PC-9 (cell line): ENCODE results near the gene SCRN2. TPM values are rescaled to one million over a fixed set of nuclear protein-coding genes. Genes with fewer than 3 reads are reported as not detected.

Experiments used
- BruUV-seq: library from RNA; stranded (reverse); fragments of 400-500 nt; replicated peaks from 2 replicates; lab custom pipeline; 2021; lab: Mats Ljungman, UMichigan
- CTCF ChIA-PET: fragments of 300-600 bp; sonication (Branson Sonifier 250); formaldehyde crosslinking; loops from one replicate; lab custom pipeline; 2022; ENCODE audit warnings: antibody characterized with exemption; lab: Charles Lee
- POLR2A ChIA-PET: fragments of 300-600 bp; sonication (Branson Sonifier 250); formaldehyde crosslinking; loops from one replicate; lab custom pipeline; 2022; ENCODE audit warnings: antibody characterized with exemption; ENCODE audit not compliant: unreplicated experiment; lab: Charles Lee
- DNase-seq, 2 experiments: peaks; one replicate each; pipeline versions ENCODE4 v3.0.0 to v3.0.0-alpha.2; 2015 to 2022; ENCODE audit warnings: mixed read lengths in 1 of 2
- H2AFZ ChIP-seq: fragments of 200-600 bp; sonication (generic); 2 replicates; pipeline ENCODE4 v1.8.1; 2017; ENCODE audit warnings: antibody characterized with exemption
- H3F3A ChIP-seq: fragments of 200-600 bp; sonication (generic); 2 replicates; pipeline ENCODE4 v1.8.1; 2017; ENCODE audit warnings: antibody characterized with exemption, mild to moderate bottlenecking, low read depth; ENCODE audit not compliant: insufficient read depth
- H3K27ac ChIP-seq: fragments of 200-600 bp; sonication (generic); 2 replicates; pipeline ENCODE4 v1.6.1; 2016; ENCODE audit warnings: mixed run types
- H3K27me3 ChIP-seq: fragments of 200-600 bp; sonication (generic); 2 replicates; pipeline ENCODE4 v1.6.1; 2016; ENCODE audit warnings: low read depth, mixed run types; ENCODE audit not compliant: insufficient read depth
- H3K36me3 ChIP-seq: fragments of 200-600 bp; sonication (generic); 2 replicates; pipeline ENCODE4 v1.6.1; 2016; ENCODE audit warnings: low read depth, mixed run types
- H3K4me1 ChIP-seq: fragments of 200-600 bp; sonication (generic); replicated peaks from 2 replicates; pipeline ENCODE4 v1.6.1; 2016; ENCODE audit warnings: mixed run types; ENCODE audit not compliant: insufficient read depth
- H3K4me2 ChIP-seq: fragments of 200-600 bp; sonication (generic); 2 replicates; pipeline ENCODE4 v1.6.1; 2017; ENCODE audit warnings: mixed run types
- H3K4me3 ChIP-seq: fragments of 200-600 bp; sonication (generic); 2 replicates; pipeline ENCODE4 v1.6.1; 2016; ENCODE audit warnings: mixed run types
- H3K79me2 ChIP-seq: fragments of 200-600 bp; sonication (generic); 2 replicates; pipeline ENCODE4 v1.6.1; 2017; ENCODE audit warnings: low read depth, mixed run types
- H3K9me2 ChIP-seq: fragments of 200-600 bp; sonication (generic); 2 replicates; pipeline ENCODE4 v1.8.1; 2017; ENCODE audit warnings: mild to moderate bottlenecking; ENCODE audit not compliant: insufficient read depth
- H3K9me3 ChIP-seq: fragments of 200-600 bp; sonication (generic); 2 replicates; pipeline ENCODE4 v1.8.1; 2016; ENCODE audit warnings: low read depth; ENCODE audit not compliant: insufficient read depth
- H4K20me1 ChIP-seq: fragments of 200-600 bp; sonication (generic); 2 replicates; pipeline ENCODE4 v1.8.1; 2017; ENCODE audit not compliant: insufficient read depth
- CTCF ChIP-seq: fragments of 200-600 bp; sonication (generic); conservative IDR thresholded peaks from 2 replicates; pipeline ENCODE4 v1.6.1; 2017; ENCODE audit warnings: mixed run types, antibody characterized with exemption, mild to moderate bottlenecking, moderate library complexity
- EZH2 ChIP-seq: fragments of 200-600 bp; sonication (generic); IDR thresholded peaks from 2 replicates; pipeline ENCODE4 v1.8.0; 2017; ENCODE audit warnings: antibody characterized with exemption, low read depth
- intact Hi-C: fragments of 100-400 bp; cut with micrococcal nuclease; formaldehyde crosslinking; loops from one replicate; pipeline ENCODE4 v1.10.0; 2022; ENCODE audit not compliant: unreplicated experiment
- total RNA-seq: library from RNA; stranded (reverse); gene quantifications from 2 replicates; pipeline ENCODE4 v1.2.3, GENCODE V29; 2021

The SCRN2 gene
- total RNA-seq, 1 experiment from 2014 or later: 31.7 TPM

GRCh38 chr17:47792457-47792856 is 48.6 kb downstream of the SCRN2 start:
- no peaks in the 10 kb centered on the region; the same call in 1 of the 2 replicates for H4K20me1 ChIP-seq
- DNase-seq: no peak
- H3K4me3 ChIP-seq: no peak overlapping the region
- no peaks in the 10 kb centered on the region for H3K9me3 ChIP-seq
- intact Hi-C loops: no loop called here
- TF ChIP-seq EZH2 (no peak), CTCF (no peak)
- ChIA-PET POLR2A (no interaction called here), CTCF (no interaction called here)
- peaks cover 95% of the 10 kb centered on the region for H3K27me3 ChIP-seq
- no peaks in the 10 kb centered on the region for H3K9me2 ChIP-seq
- no peaks in the 10 kb centered on the region for H3K36me3 ChIP-seq
- H3K4me2 ChIP-seq: no peak overlapping the region
- H2AFZ ChIP-seq: no peak overlapping the region
- H3K27ac ChIP-seq: no peak overlapping the region
- no peaks in the 10 kb centered on the region for H3K4me1 ChIP-seq
- BruUV-seq: no TSS peak
- H3K79me2 ChIP-seq: no peaks in the 10 kb centered on the region
- H3F3A ChIP-seq: no peaks in the 10 kb centered on the region

- Histone ChIP-seq H3K27ac (no peak overlapping the region), H4K20me1 (no peaks in the 10 kb centered on the region; the same call in 1 of the 2 replicates), H3F3A (no peaks in the 10 kb centered on the region), H3K4me2 (no peak overlapping the region), H3K4me1 (no peaks in the 10 kb centered on the region), H3K9me3 (no peaks in the 10 kb centered on the region), H3K79me2 (no peaks in the 10 kb centered on the region), H2AFZ (no peak overlapping the region), H3K9me2 (peaks cover 3% of the 10 kb centered on the region), H3K4me3 (no peak overlapping the region), H3K27me3 (peaks cover 96% of the 10 kb centered on the region), H3K36me3 (no peaks in the 10 kb centered on the region)
- intact Hi-C loops: no loop called here
- no TSS peak for BruUV-seq
- TF ChIP-seq EZH2 (no peak), CTCF (no peak)
- ChIA-PET CTCF (no interaction called here), POLR2A (no interaction called here)
- no peak for DNase-seq
Measured at GRCh38 chr17:47791025-47791424, 50.0 kb downstream of the SCRN2 start.

GRCh38 chr17:47789611-47790561 is 51.2 kb downstream of the SCRN2 start:
- Histone ChIP-seq H3K27ac (no peak overlapping the region), H4K20me1 (no peaks in the 10 kb centered on the region), H3K4me1 (no peaks in the 10 kb centered on the region), H3K4me3 (peak overlapping the region; percentile 30; the same call in 1 of the 2 replicates), H3K36me3 (no peaks in the 10 kb centered on the region), H3F3A (no peaks in the 10 kb centered on the region), H3K27me3 (peaks cover 96% of the 10 kb centered on the region), H3K9me2 (peaks cover 5% of the 10 kb centered on the region), H3K4me2 (peak overlapping the region; percentile 65), H3K9me3 (no peaks in the 10 kb centered on the region), H3K79me2 (no peaks in the 10 kb centered on the region), H2AFZ (no peak overlapping the region; the same call in 1 of the 2 replicates)
- TF ChIP-seq EZH2 (peak; percentile 27; the same call in 1 of the 2 replicates), CTCF (peak; percentile 55)
- DNase-seq: peak; percentile 41 to 52
- POLR2A ChIA-PET: interaction anchor here (0.5 kb wide), 1 partner anchor 254 kb away, joined by 14 read pairs; no protein-coding TSS in a partner anchor
- intact Hi-C loops: loop anchor here (1.0 kb wide), 1 partner anchor 91 kb away; no protein-coding TSS in a partner anchor
- CTCF ChIA-PET: interaction anchor here (0.6 to 0.7 kb wide), 4 partner anchors 42 to 411 kb away, joined by 3 to 7 read pairs (median 5); partner anchors contain the start of genes LRRC46 and MRPL10
- BruUV-seq: no TSS peak

Other genes starting within 250 kb of the SCRN2 start
- 305 and 306 TPM in 2 replicates for gene KPNB1, start 191.4 kb downstream of the SCRN2 start, total RNA-seq
- 3.3 and 4.9 TPM in 2 replicates for gene TBKBP1, start 147.1 kb downstream of the SCRN2 start, total RNA-seq
- gene TBX21, start 108.0 kb downstream of the SCRN2 start, total RNA-seq: not detected in 2 replicates
- 32.2 and 35.9 TPM in 2 replicates for gene OSBPL7, start 19.5 kb downstream of the SCRN2 start, total RNA-seq
- gene MRPL10, start 9.7 kb downstream of the SCRN2 start, total RNA-seq: 50.1 and 63.8 TPM in 2 replicates
- 1.5 and 1.9 TPM in 2 replicates for gene LRRC46, start 9.6 kb downstream of the SCRN2 start, total RNA-seq
- gene SP6, start 9.9 kb upstream of the SCRN2 start, total RNA-seq: 13.3 and 14.9 TPM in 2 replicates
- 13.5 and 18.0 TPM in 2 replicates for gene SP2, start 55.0 kb upstream of the SCRN2 start, total RNA-seq
- gene PNPO, start 100.3 kb upstream of the SCRN2 start, total RNA-seq: 40.2 and 44.1 TPM in 2 replicates
- gene PRR15L, start 116.6 kb upstream of the SCRN2 start, total RNA-seq: 5.3 and 6.2 TPM in 2 replicates
- 147 and 195 TPM in 2 replicates for gene CDK5RAP3, start 129.8 kb upstream of the SCRN2 start, total RNA-seq
- gene COPZ2, start 196.5 kb upstream of the SCRN2 start, total RNA-seq: 2.6 and 2.7 TPM in 2 replicates
- 85.5 and 91.7 TPM in 2 replicates for gene NFE2L1, start 207.1 kb upstream of the SCRN2 start, total RNA-seq